ENCODE results near the gene DIPK1A.

- TF ChIP-seq CTCF (IDR thresholded peaks at IDR 0.05 in 8 of 11, conservative IDR thresholded peaks at IDR 0.05 in 3 of 11) (peak in 5 of 11 experiments; percentile 6 to 58 (median 41)), POLR2A (IDR thresholded peaks at IDR 0.05) (peak in 2 of 3 donors; percentile 30 to 65), POLR2AphosphoS5 (IDR thresholded peaks at IDR 0.05) (peak; percentile 91 to 93 (median 91))
These were observed at the start of gene DIPK1A for GRCh38 chr1:92961131-92961895.

All from spleen (tissue), 7 donors.